Measurements from ENCODE around the gene MED13L.

MED13L gene

DNA sequence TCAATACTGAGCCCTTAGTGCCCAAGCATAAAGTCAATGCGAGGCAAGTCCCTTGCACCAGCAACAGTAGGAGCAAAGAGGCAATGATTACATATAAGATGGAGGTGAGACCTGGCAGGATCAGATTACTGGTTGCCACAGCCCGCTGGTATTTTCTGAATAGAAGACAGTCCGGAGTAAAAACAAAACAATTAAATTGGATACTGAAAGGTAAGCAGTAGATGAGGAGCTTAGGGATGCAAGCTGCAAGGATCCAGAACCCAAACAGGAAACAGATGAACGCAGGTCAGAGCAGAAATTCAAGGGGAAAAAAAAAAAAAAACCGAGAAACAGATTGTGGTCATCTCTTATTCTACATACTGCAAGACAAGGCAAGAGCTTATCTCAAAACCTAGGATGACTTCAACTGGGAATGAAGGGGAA lies 119.6 kb downstream of the MED13L start:
- no peaks in the 10 kb centered on the region for H3K9me3 ChIP-seq (ENCODE audit: severe bottlenecking)
- no peak for ATAC-seq (ENCODE audit: low read depth)
- H3K4me1 ChIP-seq (ENCODE audit: insufficient read depth, poor library complexity, severe bottlenecking): peaks cover 22% of the 10 kb centered on the region
- TF ChIP-seq, protein P1, sequence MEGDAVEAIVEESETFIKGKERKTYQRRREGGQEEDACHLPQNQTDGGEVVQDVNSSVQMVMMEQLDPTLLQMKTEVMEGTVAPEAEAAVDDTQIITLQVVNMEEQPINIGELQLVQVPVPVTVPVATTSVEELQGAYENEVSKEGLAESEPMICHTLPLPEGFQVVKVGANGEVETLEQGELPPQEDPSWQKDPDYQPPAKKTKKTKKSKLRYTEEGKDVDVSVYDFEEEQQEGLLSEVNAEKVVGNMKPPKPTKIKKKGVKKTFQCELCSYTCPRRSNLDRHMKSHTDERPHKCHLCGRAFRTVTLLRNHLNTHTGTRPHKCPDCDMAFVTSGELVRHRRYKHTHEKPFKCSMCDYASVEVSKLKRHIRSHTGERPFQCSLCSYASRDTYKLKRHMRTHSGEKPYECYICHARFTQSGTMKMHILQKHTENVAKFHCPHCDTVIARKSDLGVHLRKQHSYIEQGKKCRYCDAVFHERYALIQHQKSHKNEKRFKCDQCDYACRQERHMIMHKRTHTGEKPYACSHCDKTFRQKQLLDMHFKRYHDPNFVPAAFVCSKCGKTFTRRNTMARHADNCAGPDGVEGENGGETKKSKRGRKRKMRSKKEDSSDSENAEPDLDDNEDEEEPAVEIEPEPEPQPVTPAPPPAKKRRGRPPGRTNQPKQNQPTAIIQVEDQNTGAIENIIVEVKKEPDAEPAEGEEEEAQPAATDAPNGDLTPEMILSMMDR (IDR thresholded peaks at IDR 0.05; ENCODE audit: poor library complexity, severe bottlenecking): no peak
- no peak overlapping the region for H3K27ac ChIP-seq (ENCODE audit: poor library complexity, severe bottlenecking)
- no peak overlapping the region for H3K4me3 ChIP-seq (ENCODE audit: severe bottlenecking)
- no peaks in the 10 kb centered on the region; the same call in 1 of the 2 replicates for H3K36me3 ChIP-seq (ENCODE audit: low read depth)
- H3K27me3 ChIP-seq (ENCODE audit: insufficient read depth, poor library complexity, severe bottlenecking): no peaks in the 10 kb centered on the region
- DNase-seq (ENCODE audit: low spot score): no peak

DNA sequence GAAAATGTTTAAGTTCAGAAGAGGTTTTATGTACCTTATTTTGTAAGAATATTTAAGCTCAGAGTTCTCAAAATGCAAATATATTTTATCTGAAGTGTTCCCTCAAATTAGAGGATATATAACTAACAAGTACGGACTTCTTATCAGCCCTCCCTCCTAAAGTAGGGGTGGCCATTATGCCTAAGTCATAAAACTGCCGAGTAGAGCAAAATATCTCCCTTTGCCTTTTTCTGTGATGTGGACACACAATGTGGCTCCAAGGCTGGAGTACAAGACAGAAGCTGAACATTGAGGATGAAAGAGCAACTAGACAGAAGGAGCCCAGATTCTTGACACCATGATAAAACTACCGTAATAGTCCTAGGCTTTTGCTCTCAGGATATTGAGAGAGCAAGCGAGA lies 120.9 kb downstream of the MED13L start:
- DNase-seq (ENCODE audit: low spot score) (no peak), ATAC-seq (ENCODE audit: low read depth) (no peak)
- no peak overlapping the region for H3K4me3 ChIP-seq (ENCODE audit: severe bottlenecking)
- TF ChIP-seq, protein P1 (IDR thresholded peaks at IDR 0.05; ENCODE audit: poor library complexity, severe bottlenecking): no peak
- no peaks in the 10 kb centered on the region for H3K9me3 ChIP-seq (ENCODE audit: severe bottlenecking)
- no peak overlapping the region for H3K27ac ChIP-seq (ENCODE audit: poor library complexity, severe bottlenecking)
- H3K4me1 ChIP-seq (ENCODE audit: insufficient read depth, poor library complexity, severe bottlenecking): peaks cover 19% of the 10 kb centered on the region
- no peaks in the 10 kb centered on the region for H3K27me3 ChIP-seq (ENCODE audit: insufficient read depth, poor library complexity, severe bottlenecking)
- H3K36me3 ChIP-seq (ENCODE audit: low read depth): no peaks in the 10 kb centered on the region; the same call in 1 of the 2 replicates

DNA sequence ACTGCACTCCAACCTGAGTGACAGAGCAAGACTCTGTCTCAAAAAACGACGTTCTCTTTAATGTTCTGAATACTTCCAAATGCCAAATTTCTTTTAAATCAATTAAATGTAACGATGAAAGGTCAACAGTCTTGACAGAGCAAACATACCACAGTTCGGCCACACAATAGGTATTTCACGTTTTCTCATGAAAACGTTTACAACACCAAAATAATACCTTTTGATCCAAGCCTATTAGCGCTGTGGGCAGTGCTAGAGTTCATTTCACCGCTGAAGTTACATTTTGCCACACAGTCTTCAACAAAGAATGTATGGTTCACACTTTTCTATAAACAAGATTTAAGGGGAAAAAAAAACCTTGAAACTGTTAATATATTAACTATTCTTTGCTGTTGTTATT lies 122.1 kb downstream of the MED13L start:
- H3K27ac ChIP-seq (ENCODE audit: poor library complexity, severe bottlenecking): no peak overlapping the region
- no peaks in the 10 kb centered on the region; the same call in 1 of the 2 replicates for H3K36me3 ChIP-seq (ENCODE audit: low read depth)
- no peaks in the 10 kb centered on the region for H3K27me3 ChIP-seq (ENCODE audit: insufficient read depth, poor library complexity, severe bottlenecking)
- H3K4me1 ChIP-seq (ENCODE audit: insufficient read depth, poor library complexity, severe bottlenecking): peaks cover 9% of the 10 kb centered on the region
- ATAC-seq (ENCODE audit: low read depth) (no peak), DNase-seq (ENCODE audit: low spot score) (no peak)
- H3K9me3 ChIP-seq (ENCODE audit: severe bottlenecking): no peaks in the 10 kb centered on the region
- TF ChIP-seq, protein P1 (IDR thresholded peaks at IDR 0.05; ENCODE audit: poor library complexity, severe bottlenecking): no peak
- no peak overlapping the region for H3K4me3 ChIP-seq (ENCODE audit: severe bottlenecking)

DNA sequence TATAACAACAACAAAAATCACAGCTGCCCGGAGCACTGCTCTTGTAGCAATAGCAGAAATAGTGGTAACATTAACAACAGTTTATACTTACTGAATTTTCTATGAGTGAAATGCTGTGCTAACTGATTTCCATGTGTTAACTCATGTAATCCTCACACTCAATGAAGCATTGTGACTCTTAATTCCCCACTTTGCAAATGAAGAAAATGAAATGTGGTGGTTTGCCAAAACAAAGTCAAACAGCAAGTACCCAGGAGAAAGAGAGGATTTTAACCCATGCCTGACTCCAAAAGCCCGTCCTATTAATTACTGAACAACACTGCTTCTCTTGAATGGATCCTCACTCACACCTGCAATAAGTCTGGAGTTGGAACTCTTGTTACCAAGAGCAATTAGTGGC lies 123.5 kb downstream of the MED13L start:
- Histone ChIP-seq H3K27ac (ENCODE audit: poor library complexity, severe bottlenecking) (no peak overlapping the region), H3K9me3 (ENCODE audit: severe bottlenecking) (no peaks in the 10 kb centered on the region), H3K4me3 (ENCODE audit: severe bottlenecking) (no peak overlapping the region), H3K27me3 (ENCODE audit: insufficient read depth, poor library complexity, severe bottlenecking) (no peaks in the 10 kb centered on the region), H3K36me3 (ENCODE audit: low read depth) (no peaks in the 10 kb centered on the region), H3K4me1 (ENCODE audit: insufficient read depth, poor library complexity, severe bottlenecking) (peaks cover 6% of the 10 kb centered on the region)
- ATAC-seq (ENCODE audit: low read depth) (no peak), DNase-seq (ENCODE audit: low spot score) (no peak)
- TF ChIP-seq, protein P1 (IDR thresholded peaks at IDR 0.05; ENCODE audit: poor library complexity, severe bottlenecking): no peak

DNA sequence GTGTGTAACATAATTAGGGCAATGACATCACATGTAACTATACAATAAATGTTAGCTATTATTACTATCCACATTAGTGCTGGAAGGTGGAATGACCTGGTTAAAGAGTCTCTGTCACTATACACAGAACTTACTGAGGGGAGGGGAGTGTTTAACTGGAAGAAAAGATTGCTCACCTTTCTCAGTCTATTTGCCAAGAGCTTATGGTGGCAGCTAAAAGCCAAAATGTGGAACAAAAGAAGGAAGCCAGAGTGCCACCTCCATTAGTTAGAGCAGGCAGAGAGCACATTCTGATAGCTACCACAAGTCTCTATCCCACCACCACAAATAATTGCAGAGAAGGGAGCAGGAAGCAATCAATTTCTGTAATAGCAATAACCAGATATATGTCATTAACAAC lies 124.4 kb downstream of the MED13L start:
- H3K4me1 ChIP-seq (ENCODE audit: insufficient read depth, poor library complexity, severe bottlenecking): no peaks in the 10 kb centered on the region
- DNase-seq (ENCODE audit: low spot score): no peak

More for the DNA sequence above, 124.4 kb downstream of the MED13L start:
- TF ChIP-seq, protein P1 (IDR thresholded peaks at IDR 0.05; ENCODE audit: poor library complexity, severe bottlenecking): no peak
- no peak for ATAC-seq (ENCODE audit: low read depth)
- no peaks in the 10 kb centered on the region for H3K27me3 ChIP-seq (ENCODE audit: insufficient read depth, poor library complexity, severe bottlenecking)
- no peak overlapping the region for H3K4me3 ChIP-seq (ENCODE audit: severe bottlenecking)
- H3K9me3 ChIP-seq (ENCODE audit: severe bottlenecking): no peaks in the 10 kb centered on the region
- H3K36me3 ChIP-seq (ENCODE audit: low read depth): no peaks in the 10 kb centered on the region
- no peak overlapping the region for H3K27ac ChIP-seq (ENCODE audit: poor library complexity, severe bottlenecking)
